ENCODE measurements around the gene MITD1. TPM values are rescaled to one million over a fixed set of nuclear protein-coding genes. Genes with fewer than 3 reads are reported as not detected.

MITD1 gene
- total and polyA plus RNA-seq, 2 of the 13 experiments (the other 11 are each of a cell fraction or from before 2014, with no cell fraction given): 17.8 to 43.7 TPM

GRCh38 chr2:99152199-99152895, 28.5 kb downstream of the MITD1 start (continued):
- TF ChIP-seq TBL1XR1 (IDR thresholded peaks at IDR 0.05; ENCODE audit: borderline replicate concordance, low read length, partially characterized antibody): no peak
- no peak for TF ChIP-seq HMGXB3 (CRISPR knock-in tag; IDR thresholded peaks at IDR 0.05; ENCODE audit: borderline replicate concordance)
- no peak for TF ChIP-seq CREB3 (CRISPR knock-in tag; IDR thresholded peaks at IDR 0.05)
- no peak for TF ChIP-seq ETV6 (CRISPR knock-in tag; conservative IDR thresholded peaks at IDR 0.05)
- no peak for TF ChIP-seq ZNF451 (CRISPR knock-in tag; IDR thresholded peaks at IDR 0.05)
- TF ChIP-seq GTF3A (CRISPR knock-in tag; conservative IDR thresholded peaks at IDR 0.05): no peak
- TF ChIP-seq IKZF1 (IDR thresholded peaks at IDR 0.05): no peak

GRCh38 chr2:99150706-99151105, 30.2 kb downstream of the MITD1 start:
- DNase-seq (ENCODE audit: low spot score): no peak
- Histone ChIP-seq H4K20me1 (ENCODE audit: insufficient read depth, low read length) (no peaks in the 10 kb centered on the region), H3K36me3 (replicated peaks in 1 of 2; ENCODE audit: control insufficient read depth in 1 of 2, insufficient read depth in 2 of 2, low read length in 2 of 2) (no peaks in the 10 kb centered on the region; a peak in 1 of 5 replicates), H3K9me3 (ENCODE audit: low read length) (no peaks in the 10 kb centered on the region), H3K4me1 (ENCODE audit: insufficient read depth, low read length) (peaks cover 25% of the 10 kb centered on the region), H3K4me3 (replicated peaks in 1 of 3; ENCODE audit: insufficient read depth in 1 of 3, low read depth in 2 of 3, low read length in 3 of 3) (no peak overlapping the region), H3K27me3 (ENCODE audit: control insufficient read depth in 1 of 2, insufficient read depth in 2 of 2, low read length in 2 of 2) (no peaks in the 10 kb centered on the region; a peak in 1 of 5 replicates), H3K79me2 (ENCODE audit: insufficient read depth, low read length) (peaks cover 14% of the 10 kb centered on the region), H3K4me2 (ENCODE audit: low read depth, low read length) (no peak overlapping the region), H3K9ac (ENCODE audit: insufficient read depth, low read depth, low read length) (no peak overlapping the region), H2AFZ (ENCODE audit: low read length) (no peak overlapping the region), H3K27ac (ENCODE audit: extremely low read length, insufficient read depth, low read length) (no peak overlapping the region)
- ATAC-seq: no peak
- TF ChIP-seq ZKSCAN1 (IDR thresholded peaks at IDR 0.05; ENCODE audit: low read length): no peak
- no peak for TF ChIP-seq HMGA1 (CRISPR knock-in tag; conservative IDR thresholded peaks at IDR 0.05)
- no peak for TF ChIP-seq ZNF562 (CRISPR knock-in tag; IDR thresholded peaks at IDR 0.05; ENCODE audit: borderline replicate concordance)
- TF ChIP-seq RXRA (CRISPR knock-in tag; IDR thresholded peaks at IDR 0.05): no peak
- TF ChIP-seq NRL (CRISPR knock-in tag; IDR thresholded peaks at IDR 0.05; ENCODE audit: borderline replicate concordance): no peak
- no peak for TF ChIP-seq ZNF792 (CRISPR knock-in tag; IDR thresholded peaks at IDR 0.05)
- TF ChIP-seq TRIM22 (IDR thresholded peaks at IDR 0.05): no peak
- TF ChIP-seq CCAR2 (optimal IDR thresholded peaks at IDR 0.05; ENCODE audit: low read depth, low read length): no peak
- TF ChIP-seq THYN1 (CRISPR knock-in tag; IDR thresholded peaks at IDR 0.05; ENCODE audit: borderline replicate concordance, low read depth): no peak
- POLR2A ChIA-PET: no interaction called here
- no TSS peak for BruUV-seq (replicated peaks)
- intact Hi-C loops (cut with micrococcal nuclease; ENCODE audit: unreplicated experiment) (no loop called here), in situ Hi-C loops (cut with HindIII; ENCODE audit: extremely low pct_ligation_motif_present, low pct_unique_long_range_greater_than_20kb) (no loop called here)
- CTCF ChIA-PET (ENCODE audit: low intra/inter-chr PET ratio, low total read pairs): no interaction called here
- 98% methylated on average over 1 of the region's 1 CpG for WGBS (ENCODE audit: low lambda C conversion rate)
- FAIRE-seq: no peak

All from HepG2 (cell line).